ENCODE measurements around the gene PIGS.

PIGS gene

GRCh38 chr17:28506763-28507487 lies 64.4 kb downstream of the PIGS start:
- DNase-seq (ENCODE audit: low read depth in 2 of 2) = no peak

- no peak for DNase-seq (ENCODE audit: low read depth in 2 of 2)
These were observed 65.2 kb downstream of the PIGS start, which contains the start of gene FOXN1 for GRCh38 chr17:28505986-28506665. FOXN1 (plus strand) TSS chr17:28506348; CDS start chr17:28523970, 17,622 bp downstream.

- no peak for DNase-seq (ENCODE audit: low read depth in 2 of 2)
These were observed 67.9 kb downstream of the PIGS start for GRCh38 chr17:28503420-28503819.
